Astrocyte (in vitro differentiated cells and primary cell): ENCODE measurements around the gene ZNF845. TPM values are rescaled to one million over a fixed set of nuclear protein-coding genes. Genes with fewer than 3 reads are reported as not detected.

ENCODE experiments used
- total RNA-seq: library from RNA; stranded (reverse); gene quantifications from 2 replicates; pipeline ENCODE4 v1.2.1, GENCODE V29; 2021

ZNF845 gene
- total RNA-seq, 1 donor from 2014 or later: 6.3 TPM

Other genes with a start within 250 kb of the ZNF845 start
- gene ZNF160, start 230.3 kb upstream of the ZNF845 start, total RNA-seq: 30.2 and 31.3 TPM in 2 replicates
- 8.7 TPM in 2 replicates for gene ZNF415, start 200.8 kb upstream of the ZNF845 start, total RNA-seq
- 10.1 and 10.6 TPM in 2 replicates for gene ZNF347, start 174.7 kb upstream of the ZNF845 start, total RNA-seq
- gene ZNF665, start 140.4 kb upstream of the ZNF845 start, total RNA-seq: 3.4 and 4.4 TPM in 2 replicates
- 28.6 and 29.6 TPM in 2 replicates for gene ZNF677, start 78.9 kb upstream of the ZNF845 start, total RNA-seq
- not detected in 2 replicates for gene VN1R2, start 75.5 kb upstream of the ZNF845 start, total RNA-seq
- gene VN1R4, start 66.0 kb upstream of the ZNF845 start, total RNA-seq: not detected in 2 replicates
- 5.4 and 7.1 TPM in 2 replicates for gene ZNF525, start 32.0 kb downstream of the ZNF845 start, total RNA-seq
- gene ZNF765, start 61.4 kb downstream of the ZNF845 start, total RNA-seq: 7.5 and 8.9 TPM in 2 replicates
- gene ZNF761, start 98.2 kb downstream of the ZNF845 start, total RNA-seq: 10.3 and 11.3 TPM in 2 replicates
- 3.7 and 4.1 TPM in 2 replicates for gene ZNF813, start 134.0 kb downstream of the ZNF845 start, total RNA-seq
- 4.8 and 5.1 TPM in 2 replicates for gene ZNF331, start 204.4 kb downstream of the ZNF845 start, total RNA-seq